Activated naive CD4-positive, alpha-beta T cell treated with anti-CD3 and anti-CD28 coated beads, Interleukin-2, amount 10 ng/mL, durations not matched to agents 7 days and 5 days (primary cell): ENCODE results near the gene CAMK1G.

Experiments
- CTCF ChIA-PET: fragments of 350-600 bp; sonication (Branson Sonifier 250); formaldehyde crosslinking; loops from one replicate; lab custom pipeline; 2021; ENCODE audit warnings: antibody characterized with exemption; lab: Charles Lee
- DNase-seq: peaks from one replicate; pipeline ENCODE4 v3.0.0-alpha.2; 2020
- H3K27ac Mint-ChIP-seq: one replicate; pipeline ENCODE4 v1.8.0; 2021; ENCODE audit warnings: mild to moderate bottlenecking, moderate library complexity, mixed read lengths
- H3K27me3 Mint-ChIP-seq: one replicate; pipeline ENCODE4 v1.8.0; 2021; ENCODE audit warnings: mild to moderate bottlenecking, mixed read lengths
- H3K36me3 Mint-ChIP-seq: one replicate; pipeline ENCODE4 v1.8.0; 2021; ENCODE audit warnings: mixed read lengths
- H3K4me1 Mint-ChIP-seq: one replicate; pipeline ENCODE4 v1.8.0; 2021; ENCODE audit warnings: mixed read lengths
- H3K4me3 Mint-ChIP-seq: one replicate; pipeline ENCODE4 v1.8.0; 2021; ENCODE audit warnings: mild to moderate bottlenecking, moderate library complexity, mixed read lengths
- H3K9me3 Mint-ChIP-seq: one replicate; pipeline ENCODE4 v1.8.0; 2021; ENCODE audit warnings: mixed read lengths

Gene CAMK1G

DNA sequence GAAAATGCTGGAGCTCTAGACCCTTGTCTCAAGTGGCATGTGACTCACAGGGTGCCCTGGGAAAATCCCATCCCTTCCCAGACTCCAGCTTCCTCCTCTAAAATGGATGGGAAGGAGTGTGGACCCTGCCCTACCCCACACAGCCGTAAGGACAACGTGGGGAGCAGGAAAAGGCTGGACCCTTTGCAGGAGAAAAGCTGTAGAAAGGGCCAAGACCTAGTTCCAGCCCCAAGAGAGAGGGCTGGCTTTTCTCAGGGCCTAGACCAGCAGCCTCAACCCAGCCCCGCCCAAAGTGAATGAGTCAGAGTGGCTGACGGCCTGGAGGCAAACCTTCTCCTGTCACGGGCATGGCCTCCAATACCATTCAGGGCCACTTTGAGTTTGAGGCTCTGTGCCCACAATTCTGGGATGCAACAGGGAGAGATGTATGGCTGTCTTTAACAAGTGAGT is 67.6 kb downstream of the CAMK1G start:
- Mint-ChIP-seq H3K36me3 (no peaks in the 10 kb centered on the region), H3K4me1 (peaks cover 34% of the 10 kb centered on the region), H3K4me3 (no peak overlapping the region), H3K27me3 (peaks cover 9% of the 10 kb centered on the region), H3K9me3 (no peaks in the 10 kb centered on the region), H3K27ac (peak overlapping the region; percentile 14)
- DNase-seq: peak; percentile 79
- CTCF ChIA-PET: interaction anchor here (0.6 to 1.9 kb wide), 2 partner anchors 9 to 42 kb away, joined by 3 to 4 read pairs; no protein-coding TSS in a partner anchor

DNA sequence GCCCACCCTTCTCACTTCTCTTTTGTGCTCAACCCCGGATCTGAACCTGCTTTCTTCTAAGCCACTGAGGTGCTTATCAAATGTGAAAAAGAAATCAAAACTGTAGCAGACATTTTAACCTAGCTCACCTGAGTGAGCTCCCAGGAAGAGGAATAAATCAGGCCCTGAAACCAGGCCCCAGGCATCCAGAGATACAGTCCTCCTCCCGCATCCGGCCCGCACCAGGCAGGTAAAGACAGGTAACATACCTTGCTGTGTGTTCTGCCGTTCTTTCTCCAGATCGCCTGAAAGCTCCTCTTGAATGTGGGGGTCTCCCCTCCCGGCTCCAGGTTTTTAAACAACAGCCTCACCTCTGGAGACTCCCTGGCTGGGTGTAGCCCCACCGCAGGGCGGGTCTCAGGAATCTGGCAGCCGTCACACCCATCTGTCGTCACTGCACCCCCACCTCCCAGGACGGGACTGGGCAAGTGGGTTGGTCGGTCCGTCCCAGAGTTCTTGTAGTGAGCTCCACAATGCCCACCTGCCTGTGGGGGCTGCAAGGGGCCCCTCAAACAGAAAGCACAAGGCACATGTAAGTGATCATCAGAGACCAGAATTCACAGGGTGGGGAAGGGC is 68.7 kb downstream of the CAMK1G start, which contains the start of gene LAMB3:
TSS of gene LAMB3 (minus strand) at position 305 of the 615 bp plus-strand sequence. CDS start 1,481 bp downstream, outside the sequence.
- H3K27me3 Mint-ChIP-seq: peaks cover 12% of the 10 kb centered on the region
- H3K4me1 Mint-ChIP-seq: peaks cover 34% of the 10 kb centered on the region
- no peak for DNase-seq
- no peaks in the 10 kb centered on the region for H3K36me3 Mint-ChIP-seq
- no peak within 1 kb of the TSS for H3K4me3 Mint-ChIP-seq
- no peaks in the 10 kb centered on the region for H3K9me3 Mint-ChIP-seq
- peak within 1 kb of the TSS; percentile 14 for H3K27ac Mint-ChIP-seq
- CTCF ChIA-PET: interaction anchor here (0.9 to 2.3 kb wide), 6 partner anchors 9 to 170 kb away, joined by 3 to 13 read pairs (median 4); partner anchors contain the start of gene G0S2

DNA sequence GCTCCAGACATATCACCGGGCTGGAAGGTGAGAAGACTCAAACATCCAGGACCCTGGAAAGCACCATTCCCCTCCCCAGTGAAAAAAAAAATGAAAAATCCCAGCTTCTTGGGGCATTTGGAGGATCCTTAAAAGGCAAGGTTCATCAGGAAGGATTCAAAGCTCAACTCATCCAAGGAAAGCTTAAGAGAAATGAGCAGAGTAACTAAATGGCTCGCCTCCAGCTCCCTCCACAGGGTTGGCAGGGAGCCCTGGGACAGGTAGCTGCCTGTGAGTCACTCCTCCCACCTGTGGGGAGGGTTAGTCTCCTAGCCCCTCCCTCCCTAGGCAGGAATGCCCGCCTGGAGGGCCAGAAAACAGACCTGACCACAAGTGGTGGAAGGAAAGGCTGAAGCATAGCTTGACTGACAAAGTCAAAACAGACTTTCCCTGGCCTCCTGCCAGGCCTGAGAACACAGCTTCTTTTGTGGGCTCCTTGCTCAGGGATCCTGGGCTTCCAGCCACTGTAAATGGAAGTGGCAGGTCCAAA is 69.4 kb downstream of the CAMK1G start:
- Mint-ChIP-seq H3K36me3 (no peaks in the 10 kb centered on the region), H3K27ac (no peak overlapping the region), H3K4me3 (no peak overlapping the region), H3K9me3 (no peaks in the 10 kb centered on the region), H3K4me1 (peaks cover 34% of the 10 kb centered on the region), H3K27me3 (peaks cover 15% of the 10 kb centered on the region)
- CTCF ChIA-PET: interaction anchor here (0.8 to 2.3 kb wide), 11 partner anchors 10 to 169 kb away, joined by 3 to 13 read pairs (median 3); partner anchors contain the start of gene G0S2
- DNase-seq: no peak

DNA sequence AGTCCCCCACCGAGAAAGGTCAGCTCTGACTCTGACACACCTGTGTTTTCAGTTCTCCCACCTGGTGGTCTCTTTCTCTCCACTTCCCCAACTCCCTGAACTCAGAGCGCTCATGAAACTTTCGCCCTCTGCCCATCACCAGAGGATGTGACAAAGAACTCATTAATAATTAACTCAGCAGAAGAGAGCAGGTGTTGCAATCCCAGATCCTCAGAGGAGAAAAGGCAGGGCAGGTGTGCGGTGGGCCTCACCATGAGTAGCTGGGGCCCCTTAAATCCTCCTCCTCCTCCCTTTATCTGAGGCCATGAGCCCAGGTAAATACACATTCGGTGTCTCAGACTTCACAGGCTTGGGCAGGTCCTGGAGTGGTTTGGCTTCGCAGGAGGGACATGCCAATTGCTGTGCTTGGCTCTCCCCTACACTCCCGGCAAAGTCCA is 70.4 kb downstream of the CAMK1G start:
- no peak for DNase-seq
- Mint-ChIP-seq H3K4me1 (peaks cover 37% of the 10 kb centered on the region), H3K4me3 (no peak overlapping the region), H3K27ac (no peak overlapping the region), H3K27me3 (peaks cover 19% of the 10 kb centered on the region), H3K36me3 (no peaks in the 10 kb centered on the region), H3K9me3 (no peaks in the 10 kb centered on the region)
- CTCF ChIA-PET: interaction anchor here (1.0 to 2.3 kb wide), 5 partner anchors 11 to 75 kb away, joined by 3 to 13 read pairs (median 4); no protein-coding TSS in a partner anchor

DNA sequence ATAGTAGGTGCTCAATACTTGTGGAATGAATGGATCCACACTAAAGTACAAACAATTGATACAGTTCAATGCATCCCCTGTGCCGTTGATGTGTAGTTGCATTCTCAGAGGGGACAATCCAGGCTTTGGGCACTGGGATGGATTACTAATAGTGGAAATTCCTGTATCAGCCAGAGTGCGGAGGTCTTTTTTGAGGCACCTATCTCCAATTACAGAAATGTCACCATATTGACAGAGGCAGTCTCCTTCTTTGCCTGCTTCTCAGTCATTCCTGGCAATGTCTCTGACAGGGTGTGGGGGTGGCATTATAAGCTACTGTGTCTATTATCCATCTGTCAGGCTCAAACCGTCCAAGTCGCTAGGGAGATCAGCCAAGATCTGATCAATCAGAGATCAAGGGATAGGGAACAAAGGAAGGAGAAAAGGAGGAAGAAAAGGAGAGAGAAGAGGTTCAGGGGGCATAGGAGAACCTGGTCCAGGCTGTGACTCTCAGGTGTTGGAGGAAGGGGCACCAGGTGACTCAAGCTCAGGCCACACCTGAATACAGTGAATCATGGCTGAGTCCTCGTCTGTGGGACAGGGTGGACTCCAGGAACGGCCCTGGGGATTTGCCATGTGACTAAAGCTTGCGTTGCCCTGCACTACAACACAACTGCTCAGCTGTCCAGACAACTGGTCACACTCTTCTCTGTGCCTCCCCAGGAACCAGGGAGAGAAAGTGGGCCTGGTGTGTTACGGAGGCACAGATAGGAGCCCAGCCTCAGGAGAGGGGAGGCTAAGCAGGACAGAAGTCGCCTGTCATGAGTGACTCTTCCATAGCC is 72.1 kb downstream of the CAMK1G start:
- Mint-ChIP-seq H3K4me1 (peaks cover 39% of the 10 kb centered on the region), H3K9me3 (no peaks in the 10 kb centered on the region), H3K27me3 (peaks cover 20% of the 10 kb centered on the region), H3K27ac (no peak overlapping the region), H3K36me3 (no peaks in the 10 kb centered on the region), H3K4me3 (no peak overlapping the region)
- no peak for DNase-seq
- CTCF ChIA-PET: interaction anchor here (1.6 kb wide), 1 partner anchor 15 kb away, joined by 3 read pairs; no protein-coding TSS in a partner anchor

DNA sequence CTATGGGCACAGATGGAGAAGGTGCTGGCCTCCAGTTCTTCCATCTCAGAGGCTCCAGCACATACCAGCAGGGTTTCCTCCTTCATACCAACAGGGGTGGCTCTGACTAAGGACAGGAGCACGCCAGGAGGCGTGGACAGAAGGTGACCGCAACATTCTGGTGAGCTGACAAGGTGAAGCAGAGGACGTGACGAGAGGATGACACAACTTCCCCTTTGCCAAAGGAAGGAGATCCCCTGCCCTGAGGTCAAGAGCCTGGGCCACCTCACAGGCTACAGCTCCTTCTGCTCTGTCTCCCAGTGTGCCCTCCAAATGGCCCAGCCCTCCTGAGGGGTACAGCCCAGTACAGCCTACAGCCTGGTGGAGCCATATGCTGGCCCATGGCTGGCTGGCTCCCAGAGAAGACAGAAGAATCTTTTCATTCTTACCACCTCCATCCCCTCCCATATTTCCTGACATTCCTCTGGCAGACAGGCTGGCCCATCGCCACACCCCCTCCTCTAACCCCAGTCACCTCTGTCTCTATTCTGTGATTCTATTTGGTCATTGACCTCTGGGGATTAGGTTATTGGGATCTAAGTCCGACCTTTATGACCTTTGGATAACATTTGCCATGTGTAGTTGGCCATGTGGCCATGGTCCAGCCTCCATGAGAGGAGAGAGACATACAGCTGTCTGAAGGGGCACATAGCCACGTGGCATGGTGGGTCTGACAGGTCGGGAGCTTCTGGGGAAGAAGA is 73.8 kb downstream of the CAMK1G start:
- Mint-ChIP-seq H3K27ac (no peak overlapping the region), H3K4me3 (no peak overlapping the region), H3K36me3 (no peaks in the 10 kb centered on the region), H3K9me3 (no peaks in the 10 kb centered on the region), H3K27me3 (peaks cover 20% of the 10 kb centered on the region), H3K4me1 (peaks cover 25% of the 10 kb centered on the region)
- CTCF ChIA-PET: interaction anchor here (0.7 to 1.0 kb wide), 2 partner anchors 18 to 86 kb away, joined by 3 read pairs; partner anchors contain the start of gene G0S2
- no peak for DNase-seq

DNA sequence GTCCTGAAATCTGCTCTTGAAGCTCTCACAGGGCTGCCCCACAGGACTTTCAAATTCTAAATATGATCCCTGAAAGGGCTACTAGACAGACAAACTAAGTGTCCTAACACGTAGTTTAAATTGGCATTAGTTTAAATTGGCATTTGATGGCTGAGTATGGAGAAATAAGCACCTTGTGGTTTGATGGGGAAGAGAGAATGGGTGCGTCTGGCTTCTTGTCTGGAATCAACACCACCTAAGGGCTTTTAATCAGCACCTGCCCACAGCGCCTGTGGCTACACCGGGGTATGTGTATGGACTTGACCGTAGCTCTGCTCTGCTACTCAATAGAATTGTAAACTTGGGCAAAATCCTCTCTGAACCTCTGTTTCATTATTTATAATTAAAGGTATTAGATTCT is 74.4 kb downstream of the CAMK1G start:
- Mint-ChIP-seq H3K4me1 (peaks cover 20% of the 10 kb centered on the region), H3K9me3 (no peaks in the 10 kb centered on the region), H3K27me3 (peaks cover 20% of the 10 kb centered on the region), H3K27ac (no peak overlapping the region), H3K36me3 (no peaks in the 10 kb centered on the region), H3K4me3 (no peak overlapping the region)
- CTCF ChIA-PET: interaction anchor here (0.5 to 1.0 kb wide), 4 partner anchors 9 to 85 kb away, joined by 3 read pairs; partner anchors contain the start of gene G0S2
- no peak for DNase-seq

DNA sequence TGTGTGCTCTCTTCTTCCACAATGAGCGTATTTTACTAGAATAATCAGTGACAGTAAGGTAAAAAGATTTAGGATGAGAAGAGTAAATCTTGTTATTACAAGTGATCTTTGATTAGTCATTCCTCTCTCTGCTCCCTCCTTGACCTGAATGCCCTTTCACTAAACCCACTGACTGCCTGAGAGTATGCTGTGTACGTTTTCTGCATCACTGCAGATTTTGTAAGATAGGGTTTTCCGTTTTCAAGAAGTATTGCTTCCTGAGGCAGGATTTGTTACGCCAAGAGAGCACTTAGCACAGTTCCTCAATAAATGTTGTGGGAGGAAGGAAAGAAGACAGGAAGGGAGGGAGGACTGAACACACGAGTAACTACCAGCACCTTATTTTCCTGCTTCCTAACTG is 76.4 kb downstream of the CAMK1G start:
- Mint-ChIP-seq H3K27ac (no peak overlapping the region), H3K36me3 (peaks cover 2% of the 10 kb centered on the region), H3K9me3 (no peaks in the 10 kb centered on the region), H3K27me3 (peaks cover 23% of the 10 kb centered on the region), H3K4me1 (peaks cover 14% of the 10 kb centered on the region), H3K4me3 (no peak overlapping the region)
- CTCF ChIA-PET: no interaction called here
- DNase-seq: no peak

DNA sequence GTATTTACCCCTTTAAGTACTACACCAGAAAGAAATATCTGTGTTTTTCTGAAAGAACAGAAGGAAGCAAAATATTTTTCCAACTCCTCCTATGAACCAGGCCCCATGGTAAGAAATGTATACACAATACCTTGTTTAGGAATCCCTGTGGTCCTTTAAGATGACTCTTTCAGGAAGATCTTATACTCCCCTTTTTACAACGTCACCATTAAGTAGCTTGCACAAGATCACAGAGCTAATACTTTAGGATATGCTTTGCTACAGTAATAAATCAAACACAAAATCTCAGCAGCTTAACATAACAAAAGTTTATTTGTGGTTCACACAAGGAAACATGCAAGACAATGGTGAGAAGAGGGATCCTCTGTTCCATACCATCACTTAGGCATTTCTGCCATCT is 77.6 kb downstream of the CAMK1G start:
- Mint-ChIP-seq H3K4me3 (no peak overlapping the region), H3K27me3 (peaks cover 17% of the 10 kb centered on the region), H3K4me1 (peaks cover 14% of the 10 kb centered on the region), H3K27ac (no peak overlapping the region), H3K36me3 (peaks cover 2% of the 10 kb centered on the region), H3K9me3 (no peaks in the 10 kb centered on the region)
- no peak for DNase-seq
- CTCF ChIA-PET: no interaction called here

DNA sequence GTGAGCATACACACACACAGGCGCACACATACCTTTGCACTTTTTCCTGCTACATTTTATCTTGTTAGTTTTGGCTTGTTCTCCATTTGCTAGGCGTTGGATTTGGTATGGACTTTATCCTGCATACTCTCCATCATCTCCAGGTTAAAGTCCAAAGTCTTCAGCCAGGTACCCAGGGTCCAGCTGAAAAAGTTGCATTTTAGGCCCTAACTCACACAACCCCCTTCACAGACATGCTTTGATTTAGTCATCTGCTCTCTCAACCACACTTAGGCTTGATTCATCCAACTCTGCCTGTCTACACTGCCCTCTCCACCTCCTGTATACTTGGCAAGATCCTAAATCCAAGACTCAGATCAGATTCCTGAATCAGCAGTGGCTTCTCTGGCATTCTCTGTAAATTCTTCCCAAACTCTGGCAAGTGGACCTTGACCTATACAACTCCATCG is 79.4 kb downstream of the CAMK1G start:
- Mint-ChIP-seq H3K27me3 (peaks cover 7% of the 10 kb centered on the region), H3K9me3 (no peaks in the 10 kb centered on the region), H3K36me3 (peaks cover 2% of the 10 kb centered on the region), H3K4me3 (no peak overlapping the region), H3K4me1 (peaks cover 14% of the 10 kb centered on the region), H3K27ac (no peak overlapping the region)
- no peak for DNase-seq
- CTCF ChIA-PET: no interaction called here
